HG02970 (cell line): ENCODE measurements around the gene NXF3.
"Not testable (repeated sequence)": the region's sequence is repeated elsewhere in the genome, so short reads cannot be mapped to it uniquely, and the experiment has no call there.

ENCODE experiments used
- ATAC-seq: cut with Tn5 transposase; IDR thresholded peaks from one replicate; pipeline ENCODE4 v1.9.1; 2021; ENCODE audit warnings: mild to moderate bottlenecking, moderate library complexity, moderate number of reproducible peaks; ENCODE audit not compliant: unreplicated experiment, low FRiP score

The NXF3 gene

DNA sequence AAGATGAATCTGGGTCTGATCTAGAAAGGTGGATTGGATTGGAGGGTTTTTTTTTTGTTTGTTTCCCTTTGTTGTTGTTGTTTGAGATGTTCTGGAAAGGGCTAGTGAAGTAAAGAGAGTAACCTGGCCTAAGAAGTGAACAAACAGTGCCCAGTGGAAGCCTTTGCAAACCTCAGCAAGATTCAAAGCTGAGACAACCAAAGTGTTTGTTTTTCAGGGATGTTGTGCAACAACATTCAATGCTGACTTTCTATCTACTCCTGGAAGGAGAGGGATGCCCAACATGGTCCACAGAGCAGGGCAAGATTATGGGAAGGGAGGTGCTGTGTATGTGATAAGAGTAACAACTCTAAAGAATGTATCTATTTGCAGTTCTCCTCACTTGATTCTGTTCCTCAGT, 40.3 kb downstream of the NXF3 start:
- no peak for ATAC-seq

GRCh38 chrX:103051260-103051789, 41.6 kb downstream of the NXF3 start:
- ATAC-seq, result no peak

GRCh38 chrX:103033371-103033770, 59.6 kb downstream of the NXF3 start:
- not testable (repeated sequence) for ATAC-seq
